A549 (cell line): ENCODE data around the gene LMNB1.

ENCODE experiments used
- EP300 ChIP-seq, 2 experiments: fragments of >200 bp; sonication (Bioruptor Twin); formaldehyde crosslinking; IDR thresholded peaks; 2 replicates in 1 of 2; 3 replicates in 1 of 2; pipeline ENCODE4 v1.6.1; 2016 to 2017
- NFE2L2 ChIP-seq: fragments of 150-350 bp; conservative IDR thresholded peaks from 2 replicates; pipeline ENCODE4 v1.6.1; 2014; ENCODE audit warnings: low read length
- POLR2AphosphoS2 ChIP-seq: conservative IDR thresholded peaks from 2 replicates; pipeline ENCODE4 v1.6.1; 2012; ENCODE audit warnings: low read length, improper control_type of control experiment, inconsistent platforms
- RFX5 ChIP-seq: fragments of 450-650 bp; IDR thresholded peaks from 2 replicates; pipeline ENCODE4 v1.7.1; 2014; ENCODE audit warnings: antibody characterized with exemption, mild to moderate bottlenecking, moderate library complexity
- SMC3 ChIP-seq: fragments of >200 bp; sonication (Bioruptor Twin); formaldehyde crosslinking; IDR thresholded peaks from 3 replicates; pipeline ENCODE4 v1.6.1; 2018; ENCODE audit warnings: inconsistent platforms
- TF ChIP-seq, protein P1 (sequence below): fragments of >200 bp; sonication (Bioruptor Twin); formaldehyde crosslinking; IDR thresholded peaks from 3 replicates; pipeline ENCODE4 v1.5.1; 2016

GRCh38 chr5:126763371-126763770, 13.6 kb upstream of the LMNB1 start:
- TF ChIP-seq, protein P1, sequence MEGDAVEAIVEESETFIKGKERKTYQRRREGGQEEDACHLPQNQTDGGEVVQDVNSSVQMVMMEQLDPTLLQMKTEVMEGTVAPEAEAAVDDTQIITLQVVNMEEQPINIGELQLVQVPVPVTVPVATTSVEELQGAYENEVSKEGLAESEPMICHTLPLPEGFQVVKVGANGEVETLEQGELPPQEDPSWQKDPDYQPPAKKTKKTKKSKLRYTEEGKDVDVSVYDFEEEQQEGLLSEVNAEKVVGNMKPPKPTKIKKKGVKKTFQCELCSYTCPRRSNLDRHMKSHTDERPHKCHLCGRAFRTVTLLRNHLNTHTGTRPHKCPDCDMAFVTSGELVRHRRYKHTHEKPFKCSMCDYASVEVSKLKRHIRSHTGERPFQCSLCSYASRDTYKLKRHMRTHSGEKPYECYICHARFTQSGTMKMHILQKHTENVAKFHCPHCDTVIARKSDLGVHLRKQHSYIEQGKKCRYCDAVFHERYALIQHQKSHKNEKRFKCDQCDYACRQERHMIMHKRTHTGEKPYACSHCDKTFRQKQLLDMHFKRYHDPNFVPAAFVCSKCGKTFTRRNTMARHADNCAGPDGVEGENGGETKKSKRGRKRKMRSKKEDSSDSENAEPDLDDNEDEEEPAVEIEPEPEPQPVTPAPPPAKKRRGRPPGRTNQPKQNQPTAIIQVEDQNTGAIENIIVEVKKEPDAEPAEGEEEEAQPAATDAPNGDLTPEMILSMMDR, result no peak
- TF ChIP-seq SMC3, result no peak
- TF ChIP-seq EP300 (IDR thresholded peaks at IDR 0.05), result no peak
- TF ChIP-seq RFX5, result no peak
- no peak for TF ChIP-seq NFE2L2
- TF ChIP-seq POLR2AphosphoS2, result no peak
